H9 (cell line): ENCODE results near the gene ATN1. TPM values are rescaled to one million over a fixed set of nuclear protein-coding genes. Genes with fewer than 3 reads are reported as not detected.

Experiments
- DNase-seq: peaks from one replicate; pipeline ENCODE4 v3.0.0-alpha.2; 2017
- H2AFZ ChIP-seq: one replicate; pipeline ENCODE4 v1.6.1; 2013; ENCODE audit warnings: mild to moderate bottlenecking, low read length, control low read depth, moderate library complexity
- H2AK5ac ChIP-seq: 2 replicates; pipeline ENCODE4 v1.6.1; 2013; ENCODE audit warnings: low read length, control low read depth, mixed read lengths; ENCODE audit not compliant: insufficient read length
- H2BK120ac ChIP-seq: one replicate; pipeline ENCODE4 v1.6.1; 2013; ENCODE audit warnings: low read depth, mild to moderate bottlenecking, low read length, control low read depth, inconsistent platforms; ENCODE audit not compliant: poor library complexity, severe bottlenecking
- H2BK12ac ChIP-seq: 2 replicates; pipeline ENCODE4 v1.6.1; 2013; ENCODE audit warnings: low read length, control low read depth, mixed read lengths, low read depth; ENCODE audit not compliant: insufficient read length
- H2BK15ac ChIP-seq: 2 replicates; pipeline ENCODE4 v1.6.1; 2013; ENCODE audit warnings: low read depth, low read length, control low read depth
- H2BK20ac ChIP-seq: one replicate; pipeline ENCODE4 v1.6.1; 2013; ENCODE audit warnings: low read depth, mild to moderate bottlenecking, low read length, control low read depth, inconsistent platforms; ENCODE audit not compliant: poor library complexity, severe bottlenecking
- H2BK5ac ChIP-seq: 2 replicates; pipeline ENCODE4 v1.6.1; 2013; ENCODE audit warnings: low read length, control low read depth, mixed read lengths; ENCODE audit not compliant: insufficient read length
- H3K14ac ChIP-seq: 2 replicates; pipeline ENCODE4 v1.6.1; 2013; ENCODE audit warnings: low read length, control low read depth; ENCODE audit not compliant: insufficient read depth
- H3K18ac ChIP-seq: 2 replicates; pipeline ENCODE4 v1.6.1; 2013; ENCODE audit warnings: low read depth, mild to moderate bottlenecking, mixed read lengths, low read length, control low read depth; ENCODE audit not compliant: insufficient read length
- H3K23ac ChIP-seq: 2 replicates; pipeline ENCODE4 v1.6.1; 2013; ENCODE audit warnings: low read length, control low read depth, mixed read lengths, low read depth; ENCODE audit not compliant: insufficient read length
- H3K23me2 ChIP-seq: 2 replicates; pipeline ENCODE4 v1.6.1; 2013; ENCODE audit warnings: low read depth, mild to moderate bottlenecking, mixed read lengths, low read length, control low read depth; ENCODE audit not compliant: insufficient read length, poor library complexity, severe bottlenecking
- H3K27ac ChIP-seq: 2 replicates; pipeline ENCODE4 v1.5.1; 2013; ENCODE audit warnings: low read length, control low read depth, mixed read lengths, low read depth; ENCODE audit not compliant: insufficient read length
- H3K27me3 ChIP-seq: 2 replicates; pipeline ENCODE4 v1.6.1; 2013; ENCODE audit warnings: low read length, control low read depth, inconsistent platforms; ENCODE audit not compliant: insufficient read depth
- H3K4ac ChIP-seq: 2 replicates; pipeline ENCODE4 v1.6.1; 2013; ENCODE audit warnings: low read depth, mild to moderate bottlenecking, control low read depth, inconsistent platforms, low read length, moderate library complexity
- H3K4me1 ChIP-seq: 2 replicates; pipeline ENCODE4 v1.6.1; 2013; ENCODE audit warnings: low read length, control low read depth, inconsistent platforms; ENCODE audit not compliant: insufficient read depth
- H3K4me2 ChIP-seq: 2 replicates; pipeline ENCODE4 v1.6.1; 2013; ENCODE audit warnings: low read length, control low read depth, mixed read lengths; ENCODE audit not compliant: insufficient read length, insufficient read depth
- H3K56ac ChIP-seq: 2 replicates; pipeline ENCODE4 v1.6.1; 2013; ENCODE audit warnings: low read depth, mild to moderate bottlenecking, mixed read lengths, low read length, control low read depth; ENCODE audit not compliant: insufficient read length
- H3K79me1 ChIP-seq: 2 replicates; pipeline ENCODE4 v1.6.1; 2013; ENCODE audit warnings: low read depth, mild to moderate bottlenecking, moderate library complexity, low read length, control low read depth, inconsistent platforms; ENCODE audit not compliant: insufficient read depth, poor library complexity, severe bottlenecking
- H3K79me2 ChIP-seq: 2 replicates; pipeline ENCODE4 v1.6.1; 2013; ENCODE audit warnings: low read length, control low read depth, inconsistent platforms; ENCODE audit not compliant: insufficient read depth
- H3K9ac ChIP-seq: 2 replicates; pipeline ENCODE4 v1.6.1; 2013; ENCODE audit warnings: low read length, control low read depth, mixed read lengths; ENCODE audit not compliant: insufficient read length; ENCODE audit errors: extremely low read depth
- H3K9me3 ChIP-seq: one replicate; pipeline ENCODE4 v1.6.1; 2013; ENCODE audit warnings: low read depth, low read length, inconsistent platforms; ENCODE audit not compliant: control insufficient read depth
- H3T11ph ChIP-seq: one replicate; pipeline ENCODE4 v1.6.1; 2013; ENCODE audit warnings: mild to moderate bottlenecking, low read length, control low read depth, inconsistent platforms
- H4K20me1 ChIP-seq: one replicate; pipeline ENCODE4 v1.6.1; 2013; ENCODE audit not compliant: control insufficient read depth, insufficient read length, insufficient read depth
- H4K5ac ChIP-seq: 2 replicates; pipeline ENCODE4 v1.6.1; 2013; ENCODE audit warnings: low read depth, mild to moderate bottlenecking, mixed read lengths, low read length, control low read depth; ENCODE audit not compliant: insufficient read length
- H4K8ac ChIP-seq: replicated peaks from 2 replicates; pipeline ENCODE4 v1.6.1; 2013; ENCODE audit warnings: low read length, control low read depth, mixed read lengths, low read depth; ENCODE audit not compliant: insufficient read length
- H4K91ac ChIP-seq: 2 replicates; pipeline ENCODE4 v1.6.1; 2013; ENCODE audit warnings: low read depth, mild to moderate bottlenecking, moderate library complexity, mixed read lengths, low read length, control low read depth; ENCODE audit not compliant: insufficient read length
- H3K27ac Mint-ChIP-seq, 3 experiments: 2 replicates in 2 of 3; 3 replicates in 1 of 3; pipeline ENCODE4 v1.8.0; 2020 to 2021; ENCODE audit warnings: mixed read lengths in 3 of 3, mild to moderate bottlenecking in 1 of 3, moderate library complexity in 1 of 3
- H3K27me3 Mint-ChIP-seq: 2 replicates; pipeline ENCODE4 v1.8.0; 2021; ENCODE audit warnings: low read depth, mild to moderate bottlenecking, moderate library complexity, mixed read lengths
- H3K36me3 Mint-ChIP-seq, 3 experiments: 2 replicates in 2 of 3; 3 replicates in 1 of 3; pipeline ENCODE4 v1.8.0; 2020 to 2021; ENCODE audit warnings: low read depth in 3 of 3, mixed read lengths in 3 of 3; ENCODE audit not compliant: insufficient read depth in 1 of 3
- H3K4me1 Mint-ChIP-seq, 2 experiments: 2 replicates each; pipeline ENCODE4 v1.8.0; 2020; ENCODE audit warnings: mixed read lengths in 2 of 2
- H3K4me3 Mint-ChIP-seq, 2 experiments: 2 replicates in 1 of 2; 3 replicates in 1 of 2; pipeline ENCODE4 v1.8.0; 2020 to 2021; ENCODE audit warnings: mild to moderate bottlenecking in 2 of 2, mixed read lengths in 2 of 2, moderate library complexity in 1 of 2
- H3K9me3 Mint-ChIP-seq, 2 experiments: 2 replicates in 1 of 2; 3 replicates in 1 of 2; pipeline ENCODE4 v1.8.0; 2020; ENCODE audit warnings: mild to moderate bottlenecking in 2 of 2, mixed read lengths in 2 of 2, moderate library complexity in 1 of 2
- CTCF ChIP-seq: fragments of 200-600 bp; sonication (generic); conservative IDR thresholded peaks from 3 replicates; pipeline ENCODE4 v1.8.0; 2021; ENCODE audit warnings: antibody characterized with exemption, mild to moderate bottlenecking
- WGBS: extraction: QIAGEN DNeasy Blood & Tissue Kit; methylation state at CpG from one replicate; pipeline ENCODE4 v1.1.7; 2013; ENCODE audit warnings: missing lambda C conversion rate, low lambda C conversion rate, mixed read lengths; ENCODE audit not compliant: insufficient read length; ENCODE audit errors: extremely low coverage; 5-methylcytosine and 5-hydroxymethylcytosine counted together
- total RNA-seq: library from RNA; stranded (reverse); gene quantifications from 2 replicates; pipeline ENCODE4 v1.2.1, GENCODE V29; 2021

Gene ATN1
- total RNA-seq, 1 experiment from 2014 or later, result 103 TPM

- Histone ChIP-seq H3K14ac (no peak overlapping the region), H3K27me3 (no peaks in the 10 kb centered on the region), H2BK12ac (no peak overlapping the region), H3K27ac (no peak overlapping the region), H4K20me1 (no peaks in the 10 kb centered on the region), H3T11ph (no peak overlapping the region), H2BK15ac (no peak overlapping the region), H3K9me3 (no peaks in the 10 kb centered on the region), H2AFZ (no peak overlapping the region), H3K56ac (no peak overlapping the region), H3K4me1 (no peaks in the 10 kb centered on the region; the same call in 1 of the 2 replicates), H3K9ac (no peak overlapping the region), H4K5ac (no peak overlapping the region), H3K18ac (no peak overlapping the region), H2AK5ac (no peak overlapping the region), H4K8ac (no peak overlapping the region), H3K4ac (no peak overlapping the region), H2BK120ac (no peak overlapping the region), H4K91ac (no peak overlapping the region), H2BK20ac (no peak overlapping the region), H3K23ac (no peak overlapping the region), H3K79me2 (no peaks in the 10 kb centered on the region), H3K79me1 (no peaks in the 10 kb centered on the region), H3K23me2 (no peaks in the 10 kb centered on the region), H3K4me2 (no peak overlapping the region), H2BK5ac (no peak overlapping the region)
- TF ChIP-seq CTCF, result no peak
- no CpG with 5 or more reads among the region's 10 CpGs for WGBS
- no peaks in the 10 kb centered on the region for H3K9me3 Mint-ChIP-seq
- H3K4me3 Mint-ChIP-seq, result no peak overlapping the region
- H3K4me1 Mint-ChIP-seq, result peaks cover 3 to 6% of the 10 kb centered on the region in 2 experiments
- no peak for DNase-seq
- peak overlapping the region; percentile 12 to 78 (median 57); a peak in 3 of 7 replicates for H3K27ac Mint-ChIP-seq
- H3K36me3 Mint-ChIP-seq, result peaks cover 30 to 87% (median 84%) of the 10 kb centered on the region in 3 experiments; a peak in 6 of 7 replicates
- H3K27me3 Mint-ChIP-seq, result no peaks in the 10 kb centered on the region; the same call in 1 of the 2 replicates
Observed at GRCh38 chr12:6977653-6978052, 49.9 kb downstream of the ATN1 start.
